H1 (cell line): ENCODE results near the gene ABHD12. TPM values are rescaled to one million over a fixed set of nuclear protein-coding genes. Genes with fewer than 3 reads are reported as not detected.

Experiments used
- CTCF ChIA-PET: fragments of 300-600 bp; sonication (Branson Sonifier 250); formaldehyde crosslinking; loops from one replicate; lab custom pipeline; 2021; ENCODE audit not compliant: partially characterized antibody; lab: Charles Lee
- POLR2A ChIA-PET: fragments of 300-600 bp; sonication (Branson Sonifier 250); formaldehyde crosslinking; loops from one replicate; lab custom pipeline; 2021; ENCODE audit warnings: inconsistent platforms; ENCODE audit not compliant: partially characterized antibody; lab: Charles Lee
- DNase-seq, 2 experiments: peaks; one replicate each; pipeline versions ENCODE4 v3.0.0 to v3.0.0-alpha.2; 2010 to 2022; ENCODE audit warnings: low spot score in 2 of 2, low read depth in 1 of 2, mixed read lengths in 1 of 2
- FAIRE-seq: peaks from 2 replicates; lab custom pipeline; 2011; peaks lifted over from hg19 to GRCh38; lab: Jason Lieb, UNC
- H2AFZ ChIP-seq: 2 replicates; pipeline ENCODE4 v1.8.1; 2012; ENCODE audit warnings: low read length, inconsistent platforms
- H2AK5ac ChIP-seq: 2 replicates; pipeline ENCODE4 v1.6.1; 2013; ENCODE audit warnings: low read depth, low read length
- H2BK120ac ChIP-seq: replicated peaks from 2 replicates; pipeline ENCODE3; 2013; ENCODE audit warnings: low read depth, low read length, inconsistent platforms
- H2BK12ac ChIP-seq: 2 replicates; pipeline ENCODE4 v1.6.1; 2013; ENCODE audit warnings: low read depth, low read length
- H2BK15ac ChIP-seq: 2 replicates; pipeline ENCODE4 v1.6.1; 2013; ENCODE audit warnings: low read length
- H2BK20ac ChIP-seq: 2 replicates; pipeline ENCODE4 v1.6.1; 2013; ENCODE audit warnings: low read length
- H2BK5ac ChIP-seq: 2 replicates; pipeline ENCODE4 v1.6.1; 2013; ENCODE audit warnings: low read depth, low read length
- H3K14ac ChIP-seq: 2 replicates; pipeline ENCODE4 v1.6.1; 2013; ENCODE audit warnings: inconsistent platforms; ENCODE audit not compliant: insufficient read length
- H3K18ac ChIP-seq: 2 replicates; pipeline ENCODE4 v1.6.1; 2013; ENCODE audit warnings: low read length; ENCODE audit errors: extremely low read depth
- H3K23ac ChIP-seq: 2 replicates; pipeline ENCODE4 v1.6.1; 2013; ENCODE audit warnings: inconsistent platforms; ENCODE audit not compliant: insufficient read length
- H3K23me2 ChIP-seq: 2 replicates; pipeline ENCODE4 v1.6.1; 2013; ENCODE audit warnings: low read depth, low read length
- H3K27ac ChIP-seq: 2 replicates; pipeline ENCODE4 v1.6.1; 2011; ENCODE audit warnings: low read depth, low read length, inconsistent platforms
- H3K27me3 ChIP-seq, 4 experiments: replicated peaks in 1 of 4; 1 replicate in 1 of 4; 2 replicates in 3 of 4; pipeline versions ENCODE4 v1.6.1 to v1.8.1; 2011 to 2013; ENCODE audit warnings: low read length in 3 of 4, mild to moderate bottlenecking in 3 of 4, inconsistent platforms in 2 of 4, mixed read lengths in 2 of 4, moderate library complexity in 1 of 4; ENCODE audit not compliant: control insufficient read depth in 3 of 4, insufficient read depth in 3 of 4; ENCODE audit errors: extremely low read depth in 1 of 4
- H3K36me3 ChIP-seq, 4 experiments: 2 replicates each; pipeline versions ENCODE4 v1.6.1 to v1.8.1; 2011 to 2013; ENCODE audit warnings: mild to moderate bottlenecking in 4 of 4, low read length in 3 of 4, moderate library complexity in 2 of 4, control low read depth in 1 of 4, inconsistent platforms in 1 of 4; ENCODE audit not compliant: insufficient read depth in 4 of 4, control insufficient read depth in 2 of 4
- H3K4ac ChIP-seq: replicated peaks from 2 replicates; pipeline ENCODE3; 2013; ENCODE audit warnings: low read length, low read depth, mixed read lengths, inconsistent platforms; ENCODE audit not compliant: insufficient read length
- H3K4me1 ChIP-seq, 4 experiments: replicated peaks in 1 of 4; 1 replicate in 1 of 4; 2 replicates in 3 of 4; pipeline versions ENCODE4 v1.6.1 to v1.8.1; 2011 to 2013; ENCODE audit warnings: low read length in 3 of 4, inconsistent platforms in 2 of 4, mixed read lengths in 1 of 4; ENCODE audit not compliant: insufficient read depth in 4 of 4, control insufficient read depth in 3 of 4
- H3K4me2 ChIP-seq, 2 experiments: 2 replicates each; pipeline versions ENCODE4 v1.6.1 to v1.8.1; 2011 to 2013; ENCODE audit warnings: low read depth in 2 of 2, low read length in 2 of 2, control low read depth in 1 of 2, inconsistent platforms in 1 of 2, mild to moderate bottlenecking in 1 of 2; ENCODE audit not compliant: insufficient read depth in 1 of 2
- H3K4me3 ChIP-seq, 4 experiments: fragments of 200-600, 300-600 bp in 1 of 4; sonication (generic), shearing (Covaris generic), sonication (Bioruptor Twin) in 1 of 4; 2 replicates each; pipeline versions ENCODE4 v1.5.1 to v1.8.1; 2011 to 2016; ENCODE audit warnings: low read length in 4 of 4, low read depth in 3 of 4, control low read depth in 2 of 4, inconsistent platforms in 2 of 4, mild to moderate bottlenecking in 2 of 4, mixed read lengths in 1 of 4, moderate library complexity in 1 of 4; ENCODE audit not compliant: insufficient read depth in 2 of 4; ENCODE audit errors: extremely low read depth in 1 of 4
- H3K56ac ChIP-seq: replicated peaks from 2 replicates; pipeline ENCODE3; 2013; ENCODE audit warnings: low read depth, mild to moderate bottlenecking, mixed read lengths, low read length, inconsistent platforms; ENCODE audit not compliant: insufficient read length
- H3K79me1 ChIP-seq: 2 replicates; pipeline ENCODE4 v1.6.1; 2013; ENCODE audit warnings: low read depth, low read length, control low read depth
- H3K79me2 ChIP-seq, 2 experiments: 2 replicates each; pipeline versions ENCODE4 v1.6.1 to v1.8.1; 2012 to 2013; ENCODE audit warnings: low read length in 2 of 2, mild to moderate bottlenecking in 2 of 2, inconsistent platforms in 1 of 2; ENCODE audit not compliant: insufficient read depth in 2 of 2, control insufficient read depth in 1 of 2
- H3K9ac ChIP-seq, 4 experiments: replicated peaks in 1 of 4; 1 replicate in 1 of 4; 2 replicates in 3 of 4; pipeline versions ENCODE4 v1.6.1 to v1.8.1; 2011 to 2013; ENCODE audit warnings: low read depth in 3 of 4, low read length in 3 of 4, control low read depth in 2 of 4, mild to moderate bottlenecking in 2 of 4, moderate library complexity in 2 of 4, inconsistent platforms in 1 of 4; ENCODE audit errors: extremely low read depth in 1 of 4
- H3K9me3 ChIP-seq, 2 experiments: 2 replicates each; pipeline versions ENCODE4 v1.6.1 to v1.8.1; 2012 to 2013; ENCODE audit warnings: mild to moderate bottlenecking in 2 of 2, moderate library complexity in 2 of 2, control low read depth in 1 of 2, inconsistent platforms in 1 of 2, low read depth in 1 of 2, low read length in 1 of 2, mixed read lengths in 1 of 2; ENCODE audit not compliant: insufficient read depth in 2 of 2
- H4K20me1 ChIP-seq, 2 experiments: replicated peaks in 1 of 2; 2 replicates each; pipeline versions ENCODE3 to v1.8.1; 2011 to 2013; ENCODE audit warnings: inconsistent platforms in 2 of 2, low read length in 2 of 2, mild to moderate bottlenecking in 1 of 2; ENCODE audit not compliant: insufficient read depth in 2 of 2, control insufficient read depth in 1 of 2
- H4K5ac ChIP-seq: 2 replicates; pipeline ENCODE4 v1.6.1; 2013; ENCODE audit warnings: low read length, low read depth, mixed read lengths, inconsistent platforms; ENCODE audit not compliant: insufficient read length
- H4K8ac ChIP-seq: 2 replicates; pipeline ENCODE4 v1.8.0; 2013; ENCODE audit warnings: mild to moderate bottlenecking, moderate library complexity, low read length, inconsistent platforms; ENCODE audit not compliant: insufficient read depth; ENCODE audit errors: extremely low read depth
- H4K91ac ChIP-seq: replicated peaks from 2 replicates; pipeline ENCODE3; 2013; ENCODE audit warnings: low read length, mixed read lengths, inconsistent platforms; ENCODE audit not compliant: insufficient read length
- JUN ChIP-seq: IDR thresholded peaks from 2 replicates; pipeline ENCODE4 v1.6.1; 2011; ENCODE audit warnings: low read depth, mild to moderate bottlenecking, improper control_type of control experiment, low read length
- PHF8 ChIP-seq: fragments of 200-600 bp; sonication (generic); conservative IDR thresholded peaks from 2 replicates; pipeline ENCODE4 v1.7.1; 2012; ENCODE audit warnings: low read depth, mild to moderate bottlenecking, inconsistent platforms, low read length, moderate library complexity
- RNF2 ChIP-seq: fragments of 200-900, 300-1000 bp; sonication (generic); IDR thresholded peaks from 2 replicates; pipeline ENCODE4 v1.7.1; 2016; ENCODE audit warnings: borderline replicate concordance, low read depth, mild to moderate bottlenecking, antibody characterized with exemption, low read length; ENCODE audit not compliant: poor library complexity, severe bottlenecking; ENCODE audit errors: missing control alignments
- SUZ12 ChIP-seq: fragments of 200-600 bp; sonication (generic); IDR thresholded peaks from 2 replicates; pipeline ENCODE4 v1.6.1; 2012; ENCODE audit warnings: mild to moderate bottlenecking, inconsistent platforms, low read length, moderate library complexity, mixed read lengths
- WGBS, 2 experiments: shearing (Covaris generic) in 1 of 2; methylation state at CpG; one replicate each; pipeline versions ENCODE4 v1.1.6 to v1.1.7; 2013 to 2015; ENCODE audit warnings: low lambda C conversion rate in 2 of 2, mixed read lengths in 2 of 2, inconsistent platforms in 1 of 2, low coverage in 1 of 2, missing lambda C conversion rate in 1 of 2; ENCODE audit not compliant: insufficient replicate concordance in 2 of 2, insufficient coverage in 1 of 2, insufficient read length in 1 of 2; ENCODE audit errors: extremely low coverage in 1 of 2, missing lambda C conversion rate in 1 of 2; 5-methylcytosine and 5-hydroxymethylcytosine counted together
- polyA plus RNA-seq, 7 experiments: library from polyadenylated mRNA; depleted of rRNA in 3 of 7; stranded (reverse) in 5 of 7; unstranded in 2 of 7; fragments of >200 nt in 5 of 7; fragments of 200-250 nt in 2 of 7; gene quantifications; 1 replicate in 5 of 7; 2 replicates in 1 of 7; 4 replicates in 1 of 7; pipeline versions ENCODE4 v1.2.1 to v1.2.3, GENCODE V29; 2011 to 2013; ENCODE audit warnings: missing spikeins in 2 of 7, mixed read lengths in 2 of 7
- total RNA-seq: library from RNA; stranded (reverse); fragmentation: NEBNext Ultra II Directional; extraction: Animal tissue kit (Norgen Biotek cat#: 25700); gene quantifications from 2 replicates; pipeline ENCODE4 v1.2.1, GENCODE V29; 2021

Gene ABHD12
- total and polyA plus RNA-seq, 2 of the 8 experiments (the other 6 are each of a cell fraction or from before 2014, with no cell fraction given), result 31.3 to 59.5 TPM

- no peak overlapping the region for H3K18ac ChIP-seq
- no peaks in the 10 kb centered on the region for H3K23me2 ChIP-seq
- DNase-seq, result no peak
- no peaks in the 10 kb centered on the region for H3K4me1 ChIP-seq
- no peak overlapping the region for H2AK5ac ChIP-seq
- peaks cover 0 to 7% (median 5%) of the 10 kb centered on the region in 4 experiments; a peak in 3 of 8 replicates for H3K36me3 ChIP-seq
- H3K79me1 ChIP-seq, result peaks cover 5% of the 10 kb centered on the region
- no peak overlapping the region for H2BK20ac ChIP-seq
- H4K91ac ChIP-seq, result no peak overlapping the region
- H2BK120ac ChIP-seq, result no peak overlapping the region
- no peak overlapping the region for H3K27ac ChIP-seq
- H4K20me1 ChIP-seq, result peaks cover 0 to 14% of the 10 kb centered on the region in 2 experiments
- H2BK5ac ChIP-seq, result peak overlapping the region; percentile 5; the same call in 1 of the 2 replicates
- 93% methylated on average over 17 of the region's 17 CpGs; no CpG with 5 or more reads in 1 of the 2 experiments for WGBS, 2 experiments
- FAIRE-seq, result no peak
- no peak overlapping the region for H3K4me3 ChIP-seq
- peaks cover 0 to 8% of the 10 kb centered on the region in 2 experiments; a peak in 1 of 4 replicates for H3K79me2 ChIP-seq
- H3K9ac ChIP-seq, result no peak overlapping the region
- H4K5ac ChIP-seq, result no peak overlapping the region
- no peaks in the 10 kb centered on the region for H3K9me3 ChIP-seq
- H4K8ac ChIP-seq, result no peak overlapping the region
- TF ChIP-seq PHF8 (no peak), SUZ12 (no peak), RNF2 (no peak), JUN (no peak)
- H3K14ac ChIP-seq, result no peak overlapping the region
- H2BK15ac ChIP-seq, result no peak overlapping the region
- ChIA-PET CTCF (interaction anchor here (0.7 to 5.5 kb wide), 4 partner anchors 22 to 152 kb away, joined by 3 to 42 read pairs (median 6); no protein-coding TSS in a partner anchor), POLR2A (interaction anchor here (1.4 kb wide), 1 partner anchor 92 kb away, joined by 3 read pairs; no protein-coding TSS in a partner anchor)
- no peak overlapping the region for H3K23ac ChIP-seq
- no peak overlapping the region for H3K56ac ChIP-seq
- no peak overlapping the region for H3K4ac ChIP-seq
- H2BK12ac ChIP-seq, result no peak overlapping the region
- no peak overlapping the region for H2AFZ ChIP-seq
- H3K27me3 ChIP-seq, result no peaks in the 10 kb centered on the region
- H3K4me2 ChIP-seq, result no peak overlapping the region
Measured at GRCh38 chr20:25317351-25318075, 73.1 kb downstream of the ABHD12 start.
